Colonic mucosa (tissue), 4 donors: ENCODE data around the gene HMG20A. TPM values are rescaled to one million over a fixed set of nuclear protein-coding genes. Genes with fewer than 3 reads are reported as not detected.

Experiments
- DNase-seq: peaks from one replicate; pipeline ENCODE4 v3.0.0-alpha.2; 2020
- H3K27ac ChIP-seq: fragments of 200-600 bp; one replicate; pipeline ENCODE4 v1.8.0; 2021
- H3K27me3 ChIP-seq: fragments of 200-600 bp; one replicate; pipeline ENCODE4 v1.8.0; 2021
- H3K36me3 ChIP-seq: fragments of 200-600 bp; one replicate; pipeline ENCODE4 v1.8.0; 2021
- H3K4me1 ChIP-seq: fragments of 200-600 bp; one replicate; pipeline ENCODE4 v1.8.0; 2021; ENCODE audit warnings: mild to moderate bottlenecking
- H3K4me3 ChIP-seq: fragments of 200-600 bp; one replicate; pipeline ENCODE4 v1.8.0; 2021
- H3K9ac ChIP-seq, 2 donors: one replicate each; pipeline ENCODE4 v1.7.0; 2013; ENCODE audit warnings: control low read depth in 2 of 2, low read depth in 2 of 2, low read length in 2 of 2
- H3K9me3 ChIP-seq: fragments of 200-600 bp; one replicate; pipeline ENCODE4 v1.8.0; 2021
- intact Hi-C: fragments of 100-400 bp; cut with DNase I; formaldehyde crosslinking; loops from one replicate; pipeline ENCODE4 v1.14.1; 2022
- total RNA-seq, 2 donors: library from RNA; stranded (reverse); fragmentation: NEBNext Ultra II Directional in 1 of 2; extraction: Animal tissue kit (Norgen Biotek cat#: 25700) in 1 of 2; gene quantifications; one replicate each; pipeline ENCODE4 v1.2.1, GENCODE V29; 2021
- TF ChIP-seq, protein P1 (sequence below): fragments of 200-600 bp; IDR thresholded peaks from one replicate; pipeline ENCODE4 v1.8.0; 2022; ENCODE audit warnings: antibody characterized with exemption, mild to moderate bottlenecking
- donor health status: healthy.
- donor health status: DM: no; HTN: no; CAD: no.
- donor health status: DM: no; HTN: no; CAD: no.

Gene HMG20A
- total RNA-seq, 2 donors from 2014 or later, result 32.9 to 37.1 TPM

DNA sequence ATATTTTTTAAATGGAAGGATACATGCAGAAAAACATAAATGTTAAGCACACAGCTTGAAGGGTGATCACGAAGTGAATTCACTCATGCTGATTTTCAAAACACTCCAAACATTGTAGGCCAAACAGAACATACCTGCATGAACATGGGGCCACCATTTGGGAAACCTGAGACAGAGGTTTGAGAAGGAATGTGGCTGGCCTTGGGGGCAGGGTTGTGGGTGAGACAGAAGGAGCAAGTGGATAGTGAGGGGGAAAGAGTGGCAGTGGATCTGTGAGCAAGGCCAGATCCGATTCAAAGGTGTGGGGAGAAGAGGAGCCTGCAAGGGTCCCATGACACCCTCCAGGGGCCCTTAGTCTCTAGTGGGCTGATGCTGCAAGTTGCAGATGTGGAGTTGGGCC, 94.9 kb downstream of the HMG20A start:
- Histone ChIP-seq H3K36me3 (no peaks in the 10 kb centered on the region), H3K9ac (no peak overlapping the region), H3K27me3 (no peaks in the 10 kb centered on the region), H3K4me3 (no peak overlapping the region), H3K27ac (no peak overlapping the region), H3K9me3 (no peaks in the 10 kb centered on the region), H3K4me1 (no peaks in the 10 kb centered on the region)
- intact Hi-C loops, result no loop called here
- DNase-seq, result no peak
- TF ChIP-seq, protein P1, sequence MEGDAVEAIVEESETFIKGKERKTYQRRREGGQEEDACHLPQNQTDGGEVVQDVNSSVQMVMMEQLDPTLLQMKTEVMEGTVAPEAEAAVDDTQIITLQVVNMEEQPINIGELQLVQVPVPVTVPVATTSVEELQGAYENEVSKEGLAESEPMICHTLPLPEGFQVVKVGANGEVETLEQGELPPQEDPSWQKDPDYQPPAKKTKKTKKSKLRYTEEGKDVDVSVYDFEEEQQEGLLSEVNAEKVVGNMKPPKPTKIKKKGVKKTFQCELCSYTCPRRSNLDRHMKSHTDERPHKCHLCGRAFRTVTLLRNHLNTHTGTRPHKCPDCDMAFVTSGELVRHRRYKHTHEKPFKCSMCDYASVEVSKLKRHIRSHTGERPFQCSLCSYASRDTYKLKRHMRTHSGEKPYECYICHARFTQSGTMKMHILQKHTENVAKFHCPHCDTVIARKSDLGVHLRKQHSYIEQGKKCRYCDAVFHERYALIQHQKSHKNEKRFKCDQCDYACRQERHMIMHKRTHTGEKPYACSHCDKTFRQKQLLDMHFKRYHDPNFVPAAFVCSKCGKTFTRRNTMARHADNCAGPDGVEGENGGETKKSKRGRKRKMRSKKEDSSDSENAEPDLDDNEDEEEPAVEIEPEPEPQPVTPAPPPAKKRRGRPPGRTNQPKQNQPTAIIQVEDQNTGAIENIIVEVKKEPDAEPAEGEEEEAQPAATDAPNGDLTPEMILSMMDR, result no peak

DNA sequence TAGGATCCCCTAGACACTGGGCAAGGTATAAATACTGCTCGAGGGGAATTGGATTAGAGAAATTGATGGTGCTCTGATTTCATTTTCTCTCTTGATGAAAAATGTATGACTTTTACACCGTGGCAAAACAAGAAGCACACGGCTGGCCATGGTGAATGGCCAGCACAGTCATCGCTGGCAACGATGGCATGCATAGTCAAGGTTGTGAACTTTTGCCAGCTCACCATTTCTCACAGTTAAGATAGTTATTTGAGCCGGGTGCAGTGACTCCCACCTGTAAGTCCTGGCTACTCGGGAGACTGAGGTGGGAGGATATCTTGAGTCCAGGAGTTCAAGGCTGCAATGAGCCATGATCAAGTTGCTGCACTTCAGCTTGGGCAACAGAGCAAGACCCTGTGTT, 95.4 kb downstream of the HMG20A start:
- H3K4me1 ChIP-seq, result no peaks in the 10 kb centered on the region
- TF ChIP-seq, protein P1, result no peak
- intact Hi-C loops, result no loop called here
- no peak overlapping the region for H3K4me3 ChIP-seq
- DNase-seq, result no peak
- H3K9me3 ChIP-seq, result no peaks in the 10 kb centered on the region
- no peaks in the 10 kb centered on the region for H3K36me3 ChIP-seq
- no peaks in the 10 kb centered on the region for H3K27me3 ChIP-seq
- H3K9ac ChIP-seq, result no peak overlapping the region
- no peak overlapping the region for H3K27ac ChIP-seq

DNA sequence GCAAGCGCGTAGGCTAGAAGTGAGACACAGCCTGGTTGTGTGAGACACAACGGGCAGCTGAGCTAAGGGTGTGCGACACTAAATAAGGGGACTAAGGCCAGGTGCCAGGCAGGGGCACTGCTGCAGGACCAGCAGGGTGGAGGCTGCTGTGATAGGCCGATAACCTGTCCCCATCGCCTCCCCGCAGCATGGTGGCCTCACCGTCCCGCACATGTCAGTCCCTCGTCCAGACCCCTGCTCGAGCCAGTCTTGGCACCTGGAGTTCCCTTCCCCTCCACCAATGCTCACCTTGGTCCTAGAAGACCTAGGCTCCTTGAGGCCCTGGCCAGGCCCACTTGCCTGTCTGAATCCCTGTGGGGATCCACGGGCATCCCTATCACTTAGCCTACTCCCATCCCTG, 96.1 kb downstream of the HMG20A start:
- H3K4me3 ChIP-seq, result no peak overlapping the region
- no peak overlapping the region for H3K27ac ChIP-seq
- no peak for DNase-seq
- no peaks in the 10 kb centered on the region for H3K4me1 ChIP-seq
- no peaks in the 10 kb centered on the region for H3K27me3 ChIP-seq
- H3K9ac ChIP-seq, result no peak overlapping the region
- no peaks in the 10 kb centered on the region for H3K36me3 ChIP-seq
- intact Hi-C loops, result no loop called here
- no peaks in the 10 kb centered on the region for H3K9me3 ChIP-seq
- TF ChIP-seq, protein P1, result no peak

DNA sequence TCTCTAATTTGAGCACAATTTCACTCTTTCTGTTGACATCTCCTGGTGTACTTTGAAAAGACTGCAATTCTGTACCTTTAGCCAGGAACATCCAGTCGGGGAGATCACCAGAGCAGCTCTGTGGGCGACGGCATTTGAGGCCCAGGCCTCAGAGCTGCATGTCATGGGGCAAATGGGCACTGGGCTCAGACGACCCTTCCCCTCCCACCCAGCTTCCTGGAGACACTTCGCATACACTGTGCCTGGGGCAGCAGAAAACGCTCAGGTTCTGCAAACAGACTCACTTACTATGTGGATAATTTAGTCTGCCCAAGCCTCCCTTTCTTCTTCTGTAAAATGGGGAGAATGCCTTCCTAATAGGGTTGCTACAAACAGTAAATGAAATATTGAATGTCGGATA, 96.9 kb downstream of the HMG20A start:
- intact Hi-C loops, result no loop called here
- Histone ChIP-seq H3K4me1 (no peaks in the 10 kb centered on the region), H3K4me3 (no peak overlapping the region), H3K9ac (no peak overlapping the region), H3K27ac (no peak overlapping the region), H3K36me3 (no peaks in the 10 kb centered on the region), H3K9me3 (no peaks in the 10 kb centered on the region), H3K27me3 (no peaks in the 10 kb centered on the region)
- no peak for DNase-seq
- TF ChIP-seq, protein P1, result no peak

- Histone ChIP-seq H3K4me1 (no peaks in the 10 kb centered on the region), H3K4me3 (no peak overlapping the region), H3K27me3 (no peaks in the 10 kb centered on the region), H3K27ac (no peak overlapping the region), H3K9me3 (no peaks in the 10 kb centered on the region), H3K9ac (no peak overlapping the region), H3K36me3 (no peaks in the 10 kb centered on the region)
- intact Hi-C loops, result no loop called here
- TF ChIP-seq, protein P1, result no peak
- DNase-seq, result no peak
Observed at GRCh38 chr15:77518458-77518857, 97.8 kb downstream of the HMG20A start.

- no peak for DNase-seq
- Histone ChIP-seq H3K36me3 (no peaks in the 10 kb centered on the region), H3K4me3 (no peak overlapping the region), H3K27ac (no peak overlapping the region), H3K27me3 (no peaks in the 10 kb centered on the region), H3K9ac (no peak overlapping the region), H3K4me1 (no peaks in the 10 kb centered on the region), H3K9me3 (no peaks in the 10 kb centered on the region)
- intact Hi-C loops, result no loop called here
- TF ChIP-seq, protein P1, result no peak
Observed at GRCh38 chr15:77519540-77519939, 98.9 kb downstream of the HMG20A start.
